ENCODE data around the gene SART1.

- TF ChIP-seq CTCF (IDR thresholded peaks at IDR 0.05; ENCODE audit: low read length), result no peak
- TF ChIP-seq EZH2 (optimal IDR thresholded peaks at IDR 0.05; ENCODE audit: low read depth, low read length), result no peak
- no peak for TF ChIP-seq EZH2phosphoT487 (IDR thresholded peaks at IDR 0.05; ENCODE audit: low read length)
Observed at GRCh38 chr11:65917077-65917433, 44.5 kb upstream of the SART1 start.
